Measurements from ENCODE around the gene SPATS2L.

The SPATS2L gene

GRCh38 chr2:200471928-200472645 lies 165.6 kb downstream of the SPATS2L start:
- in situ Hi-C loops (cut with HindIII; ENCODE audit: low sequenced_read_pairs): no loop called here
- no peak for TF ChIP-seq CTCF (IDR thresholded peaks at IDR 0.05; ENCODE audit: low read depth, low read length, missing control alignments)
- DNase-seq (ENCODE audit: low read depth): no peak
- H3K4me3 ChIP-seq (ENCODE audit: low read depth, low read length): no peak overlapping the region

- DNase-seq (ENCODE audit: low read depth): no peak
- TF ChIP-seq CTCF (IDR thresholded peaks at IDR 0.05; ENCODE audit: low read depth, low read length, missing control alignments): no peak
- in situ Hi-C loops (cut with HindIII; ENCODE audit: low sequenced_read_pairs): no loop called here
- no peak overlapping the region for H3K4me3 ChIP-seq (ENCODE audit: low read depth, low read length)
These were observed 166.5 kb downstream of the SPATS2L start for GRCh38 chr2:200472853-200473464.

- no peak for TF ChIP-seq CTCF (IDR thresholded peaks at IDR 0.05; ENCODE audit: low read depth, low read length, missing control alignments)
- in situ Hi-C loops (cut with HindIII; ENCODE audit: low sequenced_read_pairs): no loop called here
- no peak for DNase-seq (ENCODE audit: low read depth)
- H3K4me3 ChIP-seq (ENCODE audit: low read depth, low read length): no peak overlapping the region
These were observed 169.3 kb downstream of the SPATS2L start for GRCh38 chr2:200475795-200476194.

GRCh38 chr2:200476836-200477235 lies 170.3 kb downstream of the SPATS2L start:
- in situ Hi-C loops (cut with HindIII; ENCODE audit: low sequenced_read_pairs): no loop called here
- no peak overlapping the region for H3K4me3 ChIP-seq (ENCODE audit: low read depth, low read length)
- TF ChIP-seq CTCF (IDR thresholded peaks at IDR 0.05; ENCODE audit: low read depth, low read length, missing control alignments): no peak
- no peak for DNase-seq (ENCODE audit: low read depth)

- TF ChIP-seq CTCF (IDR thresholded peaks at IDR 0.05; ENCODE audit: low read depth, low read length, missing control alignments): no peak
- in situ Hi-C loops (cut with HindIII; ENCODE audit: low sequenced_read_pairs): no loop called here
- DNase-seq (ENCODE audit: low read depth): no peak
- H3K4me3 ChIP-seq (ENCODE audit: low read depth, low read length): no peak overlapping the region
These were observed 171.2 kb downstream of the SPATS2L start for GRCh38 chr2:200477667-200478131.

- no peak overlapping the region for H3K4me3 ChIP-seq (ENCODE audit: low read depth, low read length)
- in situ Hi-C loops (cut with HindIII; ENCODE audit: low sequenced_read_pairs): loop anchor here (5.0 kb wide), 1 partner anchor 507 kb away; no protein-coding TSS in a partner anchor
- DNase-seq (ENCODE audit: low read depth): peak; percentile 18
- no peak for TF ChIP-seq CTCF (IDR thresholded peaks at IDR 0.05; ENCODE audit: low read depth, low read length, missing control alignments)
These were observed 173.3 kb downstream of the SPATS2L start for GRCh38 chr2:200479692-200480265.

Measured in astrocyte of the cerebellum (primary cell).